ENCODE data around the gene CUL3. TPM values are rescaled to one million over a fixed set of nuclear protein-coding genes. Genes with fewer than 3 reads are reported as not detected.
"Not testable (repeated sequence)": the region's sequence is repeated elsewhere in the genome, so short reads cannot be mapped to it uniquely, and the experiment has no call there.

The CUL3 gene
- total RNA-seq, 1 donor from 2014 or later, result 104 TPM

DNA sequence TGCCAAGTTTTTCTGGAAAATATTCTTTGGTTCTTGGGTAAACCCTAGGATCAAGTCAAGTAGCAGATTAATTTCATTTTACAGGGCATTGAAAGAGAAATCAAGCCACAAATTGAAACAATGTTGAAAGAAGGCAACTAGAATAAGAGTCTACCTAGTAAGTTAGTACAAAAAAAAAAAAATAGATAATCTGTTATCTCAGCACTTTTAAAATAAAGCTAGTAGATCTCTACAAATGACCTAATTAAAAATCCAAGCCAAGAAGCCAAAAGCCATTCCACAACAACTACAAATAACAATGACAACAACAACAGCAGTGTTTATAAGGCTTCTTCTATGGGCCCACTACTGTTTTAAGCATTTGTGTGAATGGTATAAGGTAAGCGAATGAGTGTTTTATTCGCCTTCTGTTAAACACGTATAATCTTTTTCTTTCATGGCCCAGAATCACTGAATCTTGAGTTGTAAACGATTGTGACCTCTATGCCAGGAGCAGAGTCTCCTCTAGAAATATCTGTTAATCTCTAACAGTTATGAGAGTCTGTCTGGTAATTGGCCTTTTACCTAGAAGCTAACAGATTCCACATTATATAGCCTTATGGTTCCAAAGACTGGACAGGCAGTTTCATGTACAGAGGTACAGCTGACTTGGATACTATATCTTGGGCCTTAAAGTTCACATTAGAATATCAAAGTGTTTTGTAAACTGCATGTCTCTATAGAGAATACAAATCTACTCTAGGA is 28.6 kb upstream of the CUL3 start:
- Mint-ChIP-seq H3K36me3 (ENCODE audit: insufficient read depth) (no peaks in the 10 kb centered on the region), H3K4me3 (ENCODE audit: low read depth) (no peak overlapping the region), H3K27me3 (no peaks in the 10 kb centered on the region)

GRCh38 chr2:224612578-224612977 is 27.4 kb upstream of the CUL3 start:
- DNase-seq (ENCODE audit: low spot score, unreplicated experiment), result no peak
- TF ChIP-seq, protein P1, sequence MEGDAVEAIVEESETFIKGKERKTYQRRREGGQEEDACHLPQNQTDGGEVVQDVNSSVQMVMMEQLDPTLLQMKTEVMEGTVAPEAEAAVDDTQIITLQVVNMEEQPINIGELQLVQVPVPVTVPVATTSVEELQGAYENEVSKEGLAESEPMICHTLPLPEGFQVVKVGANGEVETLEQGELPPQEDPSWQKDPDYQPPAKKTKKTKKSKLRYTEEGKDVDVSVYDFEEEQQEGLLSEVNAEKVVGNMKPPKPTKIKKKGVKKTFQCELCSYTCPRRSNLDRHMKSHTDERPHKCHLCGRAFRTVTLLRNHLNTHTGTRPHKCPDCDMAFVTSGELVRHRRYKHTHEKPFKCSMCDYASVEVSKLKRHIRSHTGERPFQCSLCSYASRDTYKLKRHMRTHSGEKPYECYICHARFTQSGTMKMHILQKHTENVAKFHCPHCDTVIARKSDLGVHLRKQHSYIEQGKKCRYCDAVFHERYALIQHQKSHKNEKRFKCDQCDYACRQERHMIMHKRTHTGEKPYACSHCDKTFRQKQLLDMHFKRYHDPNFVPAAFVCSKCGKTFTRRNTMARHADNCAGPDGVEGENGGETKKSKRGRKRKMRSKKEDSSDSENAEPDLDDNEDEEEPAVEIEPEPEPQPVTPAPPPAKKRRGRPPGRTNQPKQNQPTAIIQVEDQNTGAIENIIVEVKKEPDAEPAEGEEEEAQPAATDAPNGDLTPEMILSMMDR (IDR thresholded peaks at IDR 0.05; ENCODE audit: unreplicated experiment), result no peak
- no peaks in the 10 kb centered on the region for H3K9me3 Mint-ChIP-seq (ENCODE audit: low read depth)
- no peak overlapping the region for H3K4me3 Mint-ChIP-seq (ENCODE audit: low read depth)
- no peaks in the 10 kb centered on the region for H3K27me3 Mint-ChIP-seq
- no peaks in the 10 kb centered on the region for H3K36me3 Mint-ChIP-seq (ENCODE audit: insufficient read depth)
- H3K27ac Mint-ChIP-seq, result no peak overlapping the region
- H3K4me1 Mint-ChIP-seq (ENCODE audit: low read depth), result peaks cover 3% of the 10 kb centered on the region

More for the DNA sequence above, 28.6 kb upstream of the CUL3 start:
- no peak for DNase-seq (ENCODE audit: low spot score, unreplicated experiment)
- TF ChIP-seq, protein P1 (IDR thresholded peaks at IDR 0.05; ENCODE audit: unreplicated experiment), result no peak
- Mint-ChIP-seq H3K4me1 (ENCODE audit: low read depth) (no peaks in the 10 kb centered on the region), H3K9me3 (ENCODE audit: low read depth) (peaks cover 3% of the 10 kb centered on the region), H3K27ac (no peak overlapping the region)

- DNase-seq (ENCODE audit: low spot score, unreplicated experiment), result no peak
- Mint-ChIP-seq H3K36me3 (ENCODE audit: insufficient read depth) (no peaks in the 10 kb centered on the region), H3K27me3 (no peaks in the 10 kb centered on the region), H3K4me3 (ENCODE audit: low read depth) (no peak overlapping the region), H3K9me3 (ENCODE audit: low read depth) (no peaks in the 10 kb centered on the region), H3K4me1 (ENCODE audit: low read depth) (peaks cover 3% of the 10 kb centered on the region), H3K27ac (no peak overlapping the region)
- TF ChIP-seq, protein P1 (IDR thresholded peaks at IDR 0.05; ENCODE audit: unreplicated experiment), result no peak
Observed at GRCh38 chr2:224611938-224612337, 26.8 kb upstream of the CUL3 start.

DNA sequence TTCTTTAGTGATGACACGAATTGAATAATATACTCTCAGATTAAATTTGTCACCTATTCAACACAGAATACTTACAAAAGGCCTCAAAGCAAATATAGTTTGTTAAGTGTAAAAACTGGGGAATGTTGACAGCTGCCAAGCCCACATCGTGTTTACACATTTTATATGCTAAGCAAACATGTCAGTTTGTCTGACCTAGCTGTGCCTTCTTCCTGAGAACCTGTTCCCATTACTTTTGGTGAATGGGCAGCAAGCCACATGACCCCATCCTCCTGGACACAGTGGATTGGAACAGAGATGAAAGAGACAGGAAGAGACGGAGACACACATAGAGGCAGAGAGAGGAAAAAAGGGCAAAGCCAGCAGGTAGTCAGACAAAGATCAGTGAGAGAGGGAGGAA is 22.9 kb upstream of the CUL3 start:
- Mint-ChIP-seq H3K9me3 (ENCODE audit: low read depth) (peaks cover 3% of the 10 kb centered on the region), H3K4me1 (ENCODE audit: low read depth) (peaks cover 3% of the 10 kb centered on the region), H3K4me3 (ENCODE audit: low read depth) (no peak overlapping the region), H3K27ac (no peak overlapping the region), H3K27me3 (no peaks in the 10 kb centered on the region), H3K36me3 (ENCODE audit: insufficient read depth) (no peaks in the 10 kb centered on the region)
- no peak for DNase-seq (ENCODE audit: low spot score, unreplicated experiment)
- TF ChIP-seq, protein P1 (IDR thresholded peaks at IDR 0.05; ENCODE audit: unreplicated experiment), result no peak

DNA sequence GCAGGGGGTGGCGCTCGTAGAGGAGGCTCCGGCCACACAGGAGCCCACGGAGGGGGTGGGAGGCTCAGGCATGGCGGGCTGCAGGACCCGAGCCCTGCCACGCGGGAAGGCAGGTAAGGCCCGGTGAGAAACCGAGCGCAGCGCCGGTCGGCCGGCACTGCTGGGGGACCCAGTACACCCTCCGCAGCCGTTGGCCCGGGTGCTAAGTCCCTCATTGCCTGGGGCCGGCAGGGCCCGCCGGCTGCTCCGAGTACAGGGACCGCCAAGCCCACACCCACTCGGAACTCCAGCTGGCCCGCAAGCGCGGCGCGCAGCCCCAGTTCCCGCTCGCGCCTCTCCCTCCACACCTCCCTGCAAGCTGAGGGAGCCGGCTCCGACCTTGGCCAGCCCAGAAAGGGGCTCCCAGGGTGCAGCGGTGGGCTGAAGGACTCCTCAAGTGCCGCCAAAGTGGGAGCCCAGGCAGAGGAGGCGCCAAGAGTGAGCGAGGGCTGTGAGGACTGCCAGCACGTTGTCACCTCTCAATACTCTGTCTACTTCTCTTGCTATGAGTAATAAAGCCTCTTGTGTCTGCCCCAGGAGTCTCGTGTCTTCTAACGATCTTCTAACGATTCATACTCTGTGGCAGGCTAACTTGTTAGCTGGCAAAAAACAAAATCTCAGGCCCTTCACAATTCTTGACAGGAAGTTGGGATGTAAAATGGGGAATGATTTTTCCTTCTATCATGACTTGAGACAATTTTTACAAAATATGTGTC is 18.8 kb upstream of the CUL3 start:
- H3K36me3 Mint-ChIP-seq (ENCODE audit: insufficient read depth); H3K4me3 Mint-ChIP-seq (ENCODE audit: low read depth); H3K27me3 Mint-ChIP-seq; H3K4me1 Mint-ChIP-seq (ENCODE audit: low read depth); H3K9me3 Mint-ChIP-seq (ENCODE audit: low read depth); DNase-seq (ENCODE audit: low spot score, unreplicated experiment); H3K27ac Mint-ChIP-seq: not testable (repeated sequence)

GRCh38 chr2:224602778-224603375 is 17.7 kb upstream of the CUL3 start:
- not testable (repeated sequence) for H3K9me3 Mint-ChIP-seq (ENCODE audit: low read depth); H3K4me3 Mint-ChIP-seq (ENCODE audit: low read depth); DNase-seq (ENCODE audit: low spot score, unreplicated experiment); H3K36me3 Mint-ChIP-seq (ENCODE audit: insufficient read depth); H3K27me3 Mint-ChIP-seq; H3K27ac Mint-ChIP-seq; H3K4me1 Mint-ChIP-seq (ENCODE audit: low read depth)
